Stimulated activated CD4-positive, alpha-beta T cell treated with anti-CD3 and anti-CD28 coated beads, Interleukin-4, amount 100 ng/mL, for 1 hour (primary cell): ENCODE results near the gene RARG.
A peak's percentile ranks its signal among the peaks of the same experiment; 100 is the strongest.
"Not testable (repeated sequence)": the region's sequence is repeated elsewhere in the genome, so short reads cannot be mapped to it uniquely, and the experiment has no call there.

Experiments
- DNase-seq: peaks from one replicate; pipeline ENCODE4 v3.0.0-alpha.2; 2020

RARG gene

DNA sequence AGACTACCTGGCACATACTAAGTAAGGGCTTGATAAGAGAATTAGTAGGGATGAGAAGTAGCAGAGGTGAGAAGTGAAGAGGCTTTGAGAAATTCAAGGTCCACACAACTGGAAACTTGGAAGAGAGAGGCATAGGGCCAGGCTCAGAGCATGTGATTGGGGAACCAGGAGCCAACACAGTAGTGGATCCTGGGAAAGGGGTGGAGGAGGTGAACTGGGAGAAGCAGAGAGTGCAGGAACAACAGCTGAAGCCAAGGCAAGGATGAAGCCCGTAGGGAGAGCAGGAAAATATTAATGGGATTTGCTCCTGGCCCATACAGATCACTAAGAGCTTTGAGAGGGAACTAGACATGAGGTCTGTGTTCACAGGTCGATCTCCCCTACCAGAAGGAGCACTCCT is 23.6 kb downstream of the RARG start:
- DNase-seq: no peak

GRCh38 chr12:53207042-53207441 is 25.0 kb downstream of the RARG start, which contains the start of gene ITGB7:
ITGB7 (minus strand) TSS chr12:53207251; CDS start chr12:53200443, 6,808 bp downstream.
- DNase-seq: peak; percentile 62

GRCh38 chr12:53205747-53206419 is 26.1 kb downstream of the RARG start:
- DNase-seq: peak; percentile 55

DNA sequence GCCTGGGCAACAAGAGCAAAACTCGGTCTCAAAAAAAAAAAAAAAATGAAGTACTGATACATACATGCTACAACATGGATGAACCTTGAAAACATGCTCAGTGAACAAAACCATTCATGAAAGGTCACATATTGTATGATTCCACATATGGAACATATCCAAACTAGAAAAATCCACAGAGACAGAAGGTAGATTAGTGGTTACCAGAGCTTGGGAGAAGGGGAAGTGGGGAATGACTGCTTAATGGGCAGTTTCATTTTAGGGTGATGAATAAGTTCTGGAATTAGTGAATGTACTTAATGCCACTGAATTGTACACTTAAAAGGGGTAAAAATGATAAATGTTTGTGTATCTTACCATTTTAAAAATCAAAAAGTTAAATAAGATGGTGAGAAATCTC is 27.7 kb downstream of the RARG start:
- no peak for DNase-seq

GRCh38 chr12:53202316-53202715 is 29.7 kb downstream of the RARG start:
- not testable (repeated sequence) for DNase-seq

DNA sequence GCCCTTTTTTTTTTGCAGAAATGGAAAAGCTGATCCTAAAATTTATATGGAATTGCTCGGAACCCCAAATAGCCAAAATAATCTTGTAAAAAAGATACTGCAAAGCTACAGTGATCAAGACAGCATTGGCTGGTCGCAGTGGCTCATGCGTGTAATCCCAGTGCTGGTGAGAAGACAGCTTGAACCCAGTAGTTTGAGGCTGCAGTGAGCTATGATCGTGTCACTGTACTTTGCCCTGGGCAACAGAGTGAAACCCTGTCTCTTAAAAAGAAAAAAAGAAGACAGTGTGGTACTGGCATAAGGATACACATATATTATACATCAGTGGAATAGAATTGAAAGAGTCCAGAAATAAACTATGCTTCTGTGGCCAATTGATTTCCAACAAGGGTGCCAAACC is 30.4 kb downstream of the RARG start:
- no peak for DNase-seq

DNA sequence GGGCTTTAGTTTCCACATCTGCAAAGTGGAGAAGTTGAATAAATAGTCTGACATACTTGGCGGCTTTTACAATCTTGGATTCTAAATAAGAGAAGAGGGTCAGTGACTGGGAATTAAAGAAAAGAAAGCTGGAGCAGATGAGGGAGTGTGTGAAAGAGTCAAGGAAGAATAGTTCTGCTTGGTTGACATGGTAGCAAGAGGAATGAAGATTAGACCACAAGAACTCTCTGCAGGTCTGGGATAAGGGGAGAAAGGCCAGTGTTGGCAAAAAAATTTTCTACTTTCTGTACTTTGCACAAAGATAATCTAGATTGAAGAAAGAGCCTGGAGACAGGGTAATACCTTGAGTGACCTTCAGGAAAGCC is 30.9 kb downstream of the RARG start:
- no peak for DNase-seq

DNA sequence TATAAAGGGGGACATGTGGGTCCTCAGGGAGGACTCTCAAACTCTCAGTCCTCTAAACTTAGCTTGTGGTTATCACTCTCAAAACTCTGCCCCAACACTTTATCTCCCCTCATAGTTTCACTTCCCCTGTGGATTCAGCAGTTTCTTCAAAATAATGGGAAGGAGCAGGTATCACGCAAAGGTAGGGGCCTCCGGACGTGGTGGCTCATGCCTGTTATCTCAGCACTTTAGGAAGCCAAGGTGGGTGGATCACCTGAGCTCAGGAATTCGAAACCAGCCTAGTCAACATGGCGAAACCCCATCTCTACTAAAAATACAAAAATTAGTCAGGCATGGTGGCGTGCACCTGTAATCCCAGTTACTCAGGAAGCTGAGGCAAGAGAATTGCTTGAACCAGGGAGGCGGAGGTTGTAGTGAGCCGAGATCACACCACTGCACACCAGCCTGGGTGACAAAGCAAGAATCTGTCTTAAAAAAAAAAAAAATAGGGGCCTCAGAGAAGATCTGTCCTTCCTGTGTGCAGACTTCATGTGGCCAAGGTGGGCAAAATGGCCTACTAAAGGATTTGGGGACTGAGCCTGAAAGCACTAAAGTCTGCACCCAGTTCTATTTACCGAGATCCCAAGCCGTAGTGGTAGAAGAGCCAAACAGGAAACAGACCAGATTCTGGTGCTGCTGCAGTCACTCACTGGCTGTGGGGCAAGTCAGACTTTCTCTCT is 31.4 kb downstream of the RARG start:
- no peak for DNase-seq

- DNase-seq: no peak
Observed at GRCh38 chr12:53200107-53200457, 31.9 kb downstream of the RARG start.

GRCh38 chr12:53199700-53200099 is 32.3 kb downstream of the RARG start:
- DNase-seq: no peak

DNA sequence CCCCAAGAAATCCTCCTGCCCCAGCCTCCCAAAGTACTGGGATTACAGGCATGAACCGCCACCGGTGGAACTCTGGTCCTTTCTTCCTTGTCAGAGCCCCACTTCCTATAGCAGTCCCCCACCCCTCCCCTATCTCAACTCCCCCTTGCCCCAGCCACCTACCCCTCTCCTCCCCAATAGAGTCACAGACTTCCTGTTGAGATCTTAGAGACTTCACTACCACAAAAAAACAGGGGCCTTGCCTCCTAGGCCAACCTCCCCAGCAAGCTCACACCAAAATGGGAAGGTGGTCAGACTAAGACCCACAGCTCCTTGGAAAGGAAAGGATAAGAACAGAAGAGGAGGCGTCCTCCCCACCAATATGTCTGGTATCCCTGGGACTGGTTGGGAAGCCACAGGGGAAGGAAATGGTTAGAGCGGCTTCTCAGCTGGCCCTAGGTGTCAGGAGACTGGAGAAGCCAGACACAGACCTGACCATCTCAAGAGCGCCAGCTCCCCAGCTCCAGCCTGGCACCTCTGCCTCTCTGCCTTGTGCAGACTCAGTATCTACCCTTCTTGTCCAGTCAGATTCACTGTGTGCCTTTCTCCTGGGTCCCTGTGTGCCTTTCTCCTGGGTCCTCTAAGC is 33.4 kb downstream of the RARG start:
- DNase-seq: no peak

- DNase-seq: no peak
Observed at GRCh38 chr12:53197011-53197640, 34.9 kb downstream of the RARG start.

- DNase-seq: no peak
Observed at GRCh38 chr12:53196486-53196885, 35.5 kb downstream of the RARG start.

GRCh38 chr12:53195516-53196420 is 36.2 kb downstream of the RARG start:
- no peak for DNase-seq

DNA sequence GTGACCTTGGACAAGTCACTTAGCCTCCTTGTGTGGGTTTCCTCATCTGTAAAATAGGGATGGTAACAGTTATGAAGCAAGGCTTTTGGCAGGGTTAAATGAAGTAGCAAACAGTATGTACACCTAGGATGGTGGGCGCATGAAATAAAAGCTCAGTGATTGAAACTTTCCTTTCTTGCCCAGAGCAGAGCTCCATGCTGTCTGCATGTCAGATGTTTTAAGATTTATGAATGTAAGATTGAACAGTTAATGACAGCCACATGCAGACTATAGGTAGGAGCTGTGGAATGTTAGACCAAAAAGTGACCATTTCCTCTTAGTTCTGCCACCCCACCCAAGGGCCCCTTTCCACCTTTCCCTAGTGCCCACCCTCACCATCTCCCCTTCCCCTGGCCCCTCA is 37.0 kb downstream of the RARG start:
- no peak for DNase-seq

GRCh38 chr12:53193985-53194716 is 37.9 kb downstream of the RARG start:
- DNase-seq: no peak

DNA sequence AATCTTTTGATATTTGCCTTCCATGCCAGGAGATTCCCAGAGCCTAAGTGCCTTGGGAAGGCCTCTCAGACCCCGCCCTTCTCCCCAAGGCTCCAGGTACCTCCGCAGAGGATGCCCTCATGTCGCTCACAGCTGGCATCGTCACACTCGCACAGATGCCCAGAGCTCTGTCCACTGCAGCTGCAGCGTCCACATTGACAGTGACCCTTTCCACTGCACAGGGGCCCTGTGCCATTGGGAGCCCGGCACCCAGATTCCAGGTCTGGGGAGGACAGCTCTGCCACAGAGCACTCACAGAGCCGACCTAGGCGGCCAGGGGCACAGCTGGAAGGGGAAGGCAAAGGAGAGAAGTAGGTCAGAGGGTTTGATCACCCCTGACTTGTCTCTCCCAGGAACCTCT is 39.0 kb downstream of the RARG start:
- no peak for DNase-seq

DNA sequence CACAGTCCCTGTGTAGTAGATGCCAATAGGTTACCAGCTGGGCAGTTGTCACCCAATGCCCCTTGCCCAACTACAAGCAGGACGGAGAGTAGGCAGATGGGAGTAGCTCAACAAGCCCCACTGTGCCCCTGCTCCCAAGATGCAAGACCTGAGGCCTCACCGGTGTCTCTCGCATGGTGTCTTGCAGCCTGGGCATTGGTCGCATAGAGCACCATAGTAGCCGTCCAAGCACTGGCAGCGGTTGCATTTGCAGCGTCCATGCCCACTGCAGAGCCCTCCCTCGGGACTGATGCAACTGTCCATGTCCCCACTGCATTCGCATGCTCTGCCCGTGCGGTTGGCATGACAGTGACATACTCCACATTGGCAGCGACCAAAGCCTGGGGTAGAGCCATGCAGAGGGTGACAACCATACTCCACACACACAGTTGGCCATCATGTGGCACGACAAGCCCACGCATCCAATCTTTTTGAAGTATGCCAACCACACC is 39.4 kb downstream of the RARG start:
- DNase-seq: no peak

DNA sequence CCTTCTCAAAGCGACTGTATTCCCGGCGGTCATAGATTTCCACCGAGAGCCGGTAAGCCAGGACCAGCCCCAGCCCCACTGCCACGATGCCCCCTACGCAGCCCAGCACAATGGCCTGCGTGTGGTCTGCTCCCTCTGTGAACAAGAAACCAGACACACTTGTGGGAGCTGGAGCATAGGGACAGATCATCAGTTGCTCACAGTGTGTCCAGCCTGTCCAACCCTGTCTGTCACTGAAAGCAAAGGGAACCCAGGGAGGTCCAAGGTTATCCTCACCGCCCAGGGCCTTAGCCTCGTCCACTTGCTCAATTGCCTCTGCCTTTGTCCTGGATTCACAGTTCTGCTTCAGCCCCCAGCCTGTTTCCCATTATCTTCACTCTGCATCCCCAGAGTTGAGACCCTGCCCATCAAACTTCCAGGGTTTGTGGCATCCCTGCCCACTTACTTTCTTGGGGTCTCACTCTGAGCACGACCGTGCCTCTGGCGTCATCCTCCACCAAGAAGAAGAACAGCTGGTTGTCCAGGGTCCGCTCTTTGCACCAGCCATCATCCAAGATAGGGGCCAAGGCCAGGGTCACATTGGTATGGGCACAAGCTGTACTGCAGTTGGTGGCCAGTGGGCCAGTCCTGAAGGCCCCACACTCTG is 40.0 kb downstream of the RARG start:
- DNase-seq: no peak

- no peak for DNase-seq
Observed at GRCh38 chr12:53191096-53191884, 40.7 kb downstream of the RARG start.
